ENCODE measurements around the gene PVALEF. TPM values are rescaled to one million over a fixed set of nuclear protein-coding genes. Genes with fewer than 3 reads are reported as not detected.

The PVALEF gene
- total and polyA plus RNA-seq, 2 of the 13 experiments (the other 11 are each of a cell fraction or from before 2014, with no cell fraction given): 0.18 TPM

DNA sequence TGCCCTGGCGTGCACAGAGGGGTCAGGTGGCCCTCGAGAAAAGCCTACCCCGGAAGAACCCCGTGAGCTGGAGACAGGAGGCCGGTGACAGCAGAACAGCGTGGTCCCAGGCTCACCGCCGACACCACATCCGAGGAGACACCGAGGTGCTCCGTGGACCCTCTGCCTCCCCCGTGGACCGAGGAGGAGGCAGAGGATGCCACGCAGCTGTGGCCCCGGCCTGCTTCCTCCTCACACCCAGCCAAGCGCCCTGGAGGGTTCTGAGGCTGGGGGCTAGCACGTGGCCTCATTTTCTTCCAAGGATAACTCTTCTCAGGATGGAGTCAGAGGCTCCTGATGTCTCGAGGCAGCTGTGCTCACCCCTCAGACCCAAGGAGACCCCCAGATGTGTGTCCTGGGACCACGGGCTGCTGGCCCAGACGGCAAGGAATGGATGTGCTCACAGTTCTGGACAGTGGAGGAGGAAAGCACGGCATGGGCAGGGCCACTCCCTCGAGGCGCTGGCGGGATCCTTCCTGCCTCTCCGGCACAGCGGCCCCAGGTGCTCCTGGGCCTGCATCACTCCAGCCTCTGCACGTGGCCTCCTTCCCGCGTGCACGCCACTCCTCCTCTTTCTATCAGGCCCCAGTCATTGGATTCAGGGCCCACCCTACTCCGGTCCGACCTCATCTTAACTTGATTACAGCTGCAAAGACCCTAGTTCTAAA lies 4.4 kb upstream of the PVALEF start:
- no peak overlapping the region for H3K4me2 ChIP-seq (ENCODE audit: low read depth, low read length)
- no peak overlapping the region for H2AFZ ChIP-seq (ENCODE audit: low read length)
- no peaks in the 10 kb centered on the region for H3K36me3 ChIP-seq (replicated peaks in 1 of 2; ENCODE audit: control insufficient read depth in 1 of 2, insufficient read depth in 2 of 2, low read length in 2 of 2)
- ATAC-seq (no peak), DNase-seq (ENCODE audit: low spot score) (no peak), FAIRE-seq (no peak)
- 85% methylated on average over 18 of the region's 32 CpGs for WGBS (ENCODE audit: low lambda C conversion rate)
- H4K20me1 ChIP-seq (ENCODE audit: insufficient read depth, low read length): no peaks in the 10 kb centered on the region
- POLR2A ChIA-PET: interaction anchor here (1.4 kb wide), 1 partner anchor 62 kb away, joined by 3 read pairs; no protein-coding TSS in a partner anchor
- BruUV-seq (replicated peaks): no TSS peak
- H3K79me2 ChIP-seq (ENCODE audit: insufficient read depth, low read length): no peaks in the 10 kb centered on the region
- no peak overlapping the region for H3K9ac ChIP-seq (ENCODE audit: insufficient read depth, low read depth, low read length)
- H3K9me3 ChIP-seq (ENCODE audit: low read length): no peaks in the 10 kb centered on the region
- CTCF ChIA-PET (ENCODE audit: low intra/inter-chr PET ratio, low total read pairs): no interaction called here
- in situ Hi-C loops (cut with HindIII; ENCODE audit: extremely low pct_ligation_motif_present, low pct_unique_long_range_greater_than_20kb): no loop called here
- H3K27ac ChIP-seq (ENCODE audit: extremely low read length, insufficient read depth, low read length): no peak overlapping the region
- H3K27me3 ChIP-seq (ENCODE audit: control insufficient read depth in 1 of 2, insufficient read depth in 2 of 2, low read length in 2 of 2): no peaks in the 10 kb centered on the region
- no peak for TF ChIP-seq ATF1 (CRISPR knock-in tag; IDR thresholded peaks at IDR 0.05)
- TF ChIP-seq FOXO1 (CRISPR knock-in tag; IDR thresholded peaks at IDR 0.05): no peak
- TF ChIP-seq IRF2 (CRISPR knock-in tag; IDR thresholded peaks at IDR 0.05): no peak
- TF ChIP-seq, protein P1, sequence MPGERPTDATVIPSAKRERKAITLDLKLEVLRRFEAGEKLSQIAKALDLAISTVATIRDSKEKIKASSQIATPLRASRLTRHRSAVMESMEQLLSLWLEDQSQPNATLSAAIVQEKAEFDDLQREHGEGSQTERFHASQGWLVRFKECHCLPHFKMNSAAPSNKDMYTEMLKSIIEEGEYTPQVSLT (CRISPR knock-in tag; IDR thresholded peaks at IDR 0.05; ENCODE audit: borderline replicate concordance, low read depth): no peak
- TF ChIP-seq, protein P2, sequence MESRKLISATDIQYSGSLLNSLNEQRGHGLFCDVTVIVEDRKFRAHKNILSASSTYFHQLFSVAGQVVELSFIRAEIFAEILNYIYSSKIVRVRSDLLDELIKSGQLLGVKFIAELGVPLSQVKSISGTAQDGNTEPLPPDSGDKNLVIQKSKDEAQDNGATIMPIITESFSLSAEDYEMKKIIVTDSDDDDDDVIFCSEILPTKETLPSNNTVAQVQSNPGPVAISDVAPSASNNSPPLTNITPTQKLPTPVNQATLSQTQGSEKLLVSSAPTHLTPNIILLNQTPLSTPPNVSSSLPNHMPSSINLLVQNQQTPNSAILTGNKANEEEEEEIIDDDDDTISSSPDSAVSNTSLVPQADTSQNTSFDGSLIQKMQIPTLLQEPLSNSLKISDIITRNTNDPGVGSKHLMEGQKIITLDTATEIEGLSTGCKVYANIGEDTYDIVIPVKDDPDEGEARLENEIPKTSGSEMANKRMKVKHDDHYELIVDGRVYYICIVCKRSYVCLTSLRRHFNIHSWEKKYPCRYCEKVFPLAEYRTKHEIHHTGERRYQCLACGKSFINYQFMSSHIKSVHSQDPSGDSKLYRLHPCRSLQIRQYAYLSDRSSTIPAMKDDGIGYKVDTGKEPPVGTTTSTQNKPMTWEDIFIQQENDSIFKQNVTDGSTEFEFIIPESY (CRISPR knock-in tag; IDR thresholded peaks at IDR 0.05): peak; percentile 93
- H3K4me1 ChIP-seq (ENCODE audit: insufficient read depth, low read length): peaks cover 20% of the 10 kb centered on the region
- no peak overlapping the region for H3K4me3 ChIP-seq (replicated peaks in 1 of 3; ENCODE audit: insufficient read depth in 1 of 3, low read depth in 2 of 3, low read length in 3 of 3)
- intact Hi-C loops (cut with micrococcal nuclease; ENCODE audit: unreplicated experiment): no loop called here

DNA sequence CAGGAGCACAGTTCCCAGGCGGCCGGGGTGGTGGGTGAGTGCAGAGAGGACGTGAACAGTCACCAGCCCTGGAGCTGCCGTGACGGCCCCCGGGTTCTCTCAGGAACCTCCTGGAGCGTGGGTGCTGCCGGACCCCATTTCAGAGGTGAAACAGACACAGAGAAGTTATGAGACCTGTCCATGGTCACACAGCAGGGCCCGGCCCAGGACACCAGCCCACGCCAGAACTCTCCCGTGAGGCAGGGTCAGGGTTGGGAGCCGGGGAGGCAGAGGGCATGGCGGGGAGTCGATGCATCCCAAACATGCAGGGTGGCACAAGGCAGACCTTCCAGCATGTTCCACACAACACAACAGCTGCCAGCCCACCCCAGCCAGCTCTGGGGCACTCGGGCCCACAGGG lies 3.8 kb upstream of the PVALEF start:
- Histone ChIP-seq H3K9me3 (ENCODE audit: low read length) (no peaks in the 10 kb centered on the region), H3K4me1 (ENCODE audit: insufficient read depth, low read length) (peaks cover 20% of the 10 kb centered on the region), H3K27me3 (ENCODE audit: control insufficient read depth in 1 of 2, insufficient read depth in 2 of 2, low read length in 2 of 2) (no peaks in the 10 kb centered on the region), H3K27ac (ENCODE audit: extremely low read length, insufficient read depth, low read length) (no peak overlapping the region), H3K9ac (ENCODE audit: insufficient read depth, low read depth, low read length) (no peak overlapping the region), H3K79me2 (ENCODE audit: insufficient read depth, low read length) (no peaks in the 10 kb centered on the region), H3K4me3 (replicated peaks in 1 of 3; ENCODE audit: insufficient read depth in 1 of 3, low read depth in 2 of 3, low read length in 3 of 3) (no peak overlapping the region), H4K20me1 (ENCODE audit: insufficient read depth, low read length) (no peaks in the 10 kb centered on the region), H3K4me2 (ENCODE audit: low read depth, low read length) (no peak overlapping the region), H2AFZ (ENCODE audit: low read length) (no peak overlapping the region), H3K36me3 (replicated peaks in 1 of 2; ENCODE audit: control insufficient read depth in 1 of 2, insufficient read depth in 2 of 2, low read length in 2 of 2) (no peaks in the 10 kb centered on the region)
- DNase-seq (ENCODE audit: low spot score) (no peak), ATAC-seq (no peak), FAIRE-seq (no peak)
- in situ Hi-C loops (cut with HindIII; ENCODE audit: extremely low pct_ligation_motif_present, low pct_unique_long_range_greater_than_20kb) (no loop called here), intact Hi-C loops (cut with micrococcal nuclease; ENCODE audit: unreplicated experiment) (no loop called here)
- POLR2A ChIA-PET: interaction anchor here (1.4 kb wide), 1 partner anchor 62 kb away, joined by 3 read pairs; no protein-coding TSS in a partner anchor
- no TSS peak for BruUV-seq (replicated peaks)
- CTCF ChIA-PET (ENCODE audit: low intra/inter-chr PET ratio, low total read pairs): no interaction called here
- peak; percentile 94 for TF ChIP-seq ZNF768 (CRISPR knock-in tag; IDR thresholded peaks at IDR 0.05)
- TF ChIP-seq, protein P3, sequence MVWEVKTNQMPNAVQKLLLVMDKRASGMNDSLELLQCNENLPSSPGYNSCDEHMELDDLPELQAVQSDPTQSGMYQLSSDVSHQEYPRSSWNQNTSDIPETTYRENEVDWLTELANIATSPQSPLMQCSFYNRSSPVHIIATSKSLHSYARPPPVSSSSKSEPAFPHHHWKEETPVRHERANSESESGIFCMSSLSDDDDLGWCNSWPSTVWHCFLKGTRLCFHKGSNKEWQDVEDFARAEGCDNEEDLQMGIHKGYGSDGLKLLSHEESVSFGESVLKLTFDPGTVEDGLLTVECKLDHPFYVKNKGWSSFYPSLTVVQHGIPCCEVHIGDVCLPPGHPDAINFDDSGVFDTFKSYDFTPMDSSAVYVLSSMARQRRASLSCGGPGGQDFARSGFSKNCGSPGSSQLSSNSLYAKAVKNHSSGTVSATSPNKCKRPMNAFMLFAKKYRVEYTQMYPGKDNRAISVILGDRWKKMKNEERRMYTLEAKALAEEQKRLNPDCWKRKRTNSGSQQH (CRISPR knock-in tag; IDR thresholded peaks at IDR 0.05; ENCODE audit: low read depth): no peak
- no peak for TF ChIP-seq NFKB2 (CRISPR knock-in tag; IDR thresholded peaks at IDR 0.05; ENCODE audit: borderline replicate concordance)
- TF ChIP-seq, protein P4, sequence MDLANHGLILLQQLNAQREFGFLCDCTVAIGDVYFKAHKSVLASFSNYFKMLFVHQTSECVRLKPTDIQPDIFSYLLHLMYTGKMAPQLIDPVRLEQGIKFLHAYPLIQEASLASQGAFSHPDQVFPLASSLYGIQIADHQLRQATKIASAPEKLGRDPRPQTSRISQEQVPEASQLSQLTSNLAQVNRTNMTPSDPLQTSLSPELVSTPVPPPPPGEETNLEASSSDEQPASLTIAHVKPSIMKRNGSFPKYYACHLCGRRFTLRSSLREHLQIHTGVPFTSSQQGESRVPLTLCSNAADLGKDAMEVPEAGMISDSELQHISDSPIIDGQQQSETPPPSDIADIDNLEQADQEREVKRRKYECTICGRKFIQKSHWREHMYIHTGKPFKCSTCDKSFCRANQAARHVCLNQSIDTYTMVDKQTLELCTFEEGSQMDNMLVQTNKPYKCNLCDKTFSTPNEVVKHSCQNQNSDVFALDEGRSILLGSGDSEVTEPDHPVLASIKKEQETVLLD (CRISPR knock-in tag; IDR thresholded peaks at IDR 0.05; ENCODE audit: low read depth): no peak
- no peak for TF ChIP-seq ZSCAN25 (CRISPR knock-in tag; IDR thresholded peaks at IDR 0.05)
- no peak for TF ChIP-seq ZNF543 (CRISPR knock-in tag; IDR thresholded peaks at IDR 0.05)
- WGBS (ENCODE audit: low lambda C conversion rate): 89% methylated on average over 15 of the region's 15 CpGs
